Effector memory CD8-positive, alpha-beta T cell (primary cell): ENCODE results near the gene SLAMF9.

ENCODE experiments used
- ATAC-seq: fragments of 150-1000 bp; cut with Tn5 transposase; replicated peaks from 2 replicates; pipeline ENCODE4 v1.10.0; 2021; ENCODE audit warnings: mild to moderate bottlenecking, moderate library complexity
- DNase-seq, 3 experiments: peaks; one replicate each; pipeline ENCODE4 v3.0.0; 2021
- H3K27ac Mint-ChIP-seq, 2 donors: one replicate each; pipeline ENCODE4 v1.8.0; 2022; ENCODE audit warnings: mild to moderate bottlenecking in 2 of 2, mixed read lengths in 2 of 2, moderate library complexity in 2 of 2
- H3K27me3 Mint-ChIP-seq, 2 donors: one replicate each; pipeline ENCODE4 v1.8.0; 2022; ENCODE audit warnings: mixed read lengths in 2 of 2
- H3K36me3 Mint-ChIP-seq: one replicate; pipeline ENCODE4 v1.8.0; 2022; ENCODE audit warnings: mild to moderate bottlenecking, moderate library complexity, mixed read lengths; ENCODE audit not compliant: insufficient read depth
- H3K4me1 Mint-ChIP-seq, 2 donors: one replicate each; pipeline ENCODE4 v1.8.0; 2022; ENCODE audit warnings: low read depth in 2 of 2, mixed read lengths in 2 of 2
- H3K4me3 Mint-ChIP-seq, 2 donors: one replicate each; pipeline ENCODE4 v1.8.0; 2022; ENCODE audit warnings: mild to moderate bottlenecking in 2 of 2, mixed read lengths in 2 of 2, moderate library complexity in 2 of 2
- H3K9me3 Mint-ChIP-seq, 2 donors: one replicate each; pipeline ENCODE4 v1.8.0; 2022; ENCODE audit warnings: mixed read lengths in 2 of 2

SLAMF9 gene

DNA sequence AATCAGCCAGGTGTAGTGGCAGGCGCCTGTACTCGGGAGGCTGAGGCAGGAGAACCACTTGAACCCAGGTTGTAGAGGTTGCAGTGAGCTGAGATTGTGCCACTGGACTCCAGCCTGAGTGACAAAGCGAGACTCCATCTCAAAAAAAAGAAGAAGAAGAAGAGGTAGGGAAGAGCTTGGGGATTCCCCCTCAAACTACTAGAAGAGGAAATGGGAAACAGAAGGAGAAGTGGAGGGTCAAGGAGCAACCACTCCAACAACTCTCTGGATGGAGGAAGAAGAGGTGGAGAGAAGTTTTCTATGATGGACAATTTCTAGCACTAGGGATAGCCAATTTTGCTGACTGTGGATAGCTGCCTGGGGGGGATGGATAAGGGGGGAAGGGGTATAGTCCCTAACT lies 14.9 kb upstream of the SLAMF9 start:
- H3K4me3 Mint-ChIP-seq, result no peak overlapping the region
- peaks cover 28 to 62% of the 10 kb centered on the region in 2 donors for H3K27me3 Mint-ChIP-seq
- no peaks in the 10 kb centered on the region for H3K36me3 Mint-ChIP-seq
- no peaks in the 10 kb centered on the region for H3K9me3 Mint-ChIP-seq
- ATAC-seq, result no peak
- H3K27ac Mint-ChIP-seq, result no peak overlapping the region
- H3K4me1 Mint-ChIP-seq, result no peaks in the 10 kb centered on the region
- DNase-seq, result no peak

DNA sequence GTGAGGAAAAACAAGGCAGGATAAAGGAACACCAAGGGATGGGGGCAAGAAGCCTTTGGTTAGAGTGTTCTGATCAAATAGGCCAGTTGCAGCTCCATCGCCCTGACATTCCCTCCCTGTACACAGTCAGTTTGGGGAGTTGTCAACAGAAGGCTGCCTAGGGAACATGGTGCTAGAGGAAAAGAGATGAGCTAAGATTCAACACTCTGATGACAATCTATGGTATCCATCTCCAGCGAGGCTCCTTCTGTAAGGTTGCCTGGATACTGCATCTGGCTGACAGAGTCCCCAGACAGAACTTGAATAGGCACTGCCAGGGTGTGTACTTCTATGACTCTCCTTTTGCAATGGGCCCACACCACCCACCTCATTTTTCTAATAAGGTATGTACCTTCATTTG lies 11.2 kb upstream of the SLAMF9 start:
- Mint-ChIP-seq H3K4me3 (no peak overlapping the region), H3K27ac (no peak overlapping the region), H3K27me3 (peaks cover 24 to 39% of the 10 kb centered on the region in 2 donors), H3K9me3 (no peaks in the 10 kb centered on the region), H3K36me3 (no peaks in the 10 kb centered on the region), H3K4me1 (no peaks in the 10 kb centered on the region)
- no peak for DNase-seq
- no peak for ATAC-seq

DNA sequence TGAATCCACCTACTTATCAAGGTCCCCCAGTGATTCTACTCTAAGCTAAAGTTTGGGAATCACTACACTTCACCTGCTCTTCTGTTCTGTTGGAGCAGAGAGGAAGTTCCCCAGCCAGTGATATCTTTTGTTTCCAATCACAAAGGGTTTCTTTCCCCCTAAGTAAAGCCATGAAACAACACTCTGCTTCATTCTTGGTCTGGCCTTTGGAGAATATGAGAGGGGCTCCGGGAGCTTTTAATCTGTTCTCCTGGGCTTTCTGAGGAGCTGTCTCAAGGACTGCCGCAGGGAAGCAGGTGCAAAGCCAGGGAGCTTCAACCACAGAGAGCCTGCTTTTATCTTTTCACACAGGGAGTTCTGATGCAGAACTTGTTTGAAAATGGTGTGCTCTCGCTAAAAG lies 10.1 kb upstream of the SLAMF9 start:
- H3K36me3 Mint-ChIP-seq, result no peaks in the 10 kb centered on the region
- H3K27me3 Mint-ChIP-seq, result peaks cover 31 to 43% of the 10 kb centered on the region in 2 donors
- H3K9me3 Mint-ChIP-seq, result no peaks in the 10 kb centered on the region
- DNase-seq, result no peak
- H3K4me3 Mint-ChIP-seq, result no peak overlapping the region
- ATAC-seq, result no peak
- H3K27ac Mint-ChIP-seq, result no peak overlapping the region
- H3K4me1 Mint-ChIP-seq, result no peaks in the 10 kb centered on the region

DNA sequence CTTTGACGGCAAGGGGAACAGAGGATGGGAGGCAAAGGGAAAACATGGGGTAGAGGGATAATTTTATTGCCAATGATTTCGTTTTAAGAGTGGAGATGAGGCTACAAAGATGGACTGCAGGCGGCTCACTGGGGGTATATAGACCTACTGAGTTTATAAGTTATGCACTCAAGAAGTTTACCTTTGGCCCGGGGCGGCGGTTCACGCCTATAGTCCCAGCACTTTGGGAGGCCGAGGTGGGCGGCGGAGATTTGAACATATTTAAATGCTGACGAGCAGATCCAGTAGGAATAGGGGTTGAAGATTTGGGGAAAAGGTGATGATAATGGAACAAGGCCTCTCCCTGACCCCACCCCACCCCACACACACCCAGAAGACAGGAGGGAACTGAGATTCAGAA lies 8.1 kb upstream of the SLAMF9 start:
- Mint-ChIP-seq H3K4me1 (no peaks in the 10 kb centered on the region), H3K9me3 (no peaks in the 10 kb centered on the region), H3K4me3 (no peak overlapping the region), H3K27ac (no peak overlapping the region), H3K36me3 (no peaks in the 10 kb centered on the region), H3K27me3 (peaks cover 22 to 28% of the 10 kb centered on the region in 2 donors)
- DNase-seq (no peak), ATAC-seq (no peak)

DNA sequence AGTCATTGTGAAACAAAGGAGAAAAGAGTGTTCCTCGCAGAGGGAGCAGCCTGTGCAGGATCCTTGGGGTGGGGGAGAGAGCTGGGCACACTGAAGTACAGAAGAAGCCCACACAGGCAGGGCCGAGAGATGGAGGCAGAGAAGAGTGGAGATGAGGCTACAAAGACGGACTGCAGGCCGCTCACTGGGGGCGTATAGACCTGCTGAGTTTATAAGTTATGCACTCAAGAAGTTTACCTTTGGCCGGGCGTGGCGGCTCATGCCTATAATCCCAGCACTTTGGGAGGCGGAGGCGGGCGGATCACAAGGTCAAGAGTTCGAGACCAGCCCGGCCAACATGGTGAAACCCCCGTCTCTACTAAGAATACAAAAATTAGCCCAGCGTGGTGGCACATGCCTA lies 7.6 kb upstream of the SLAMF9 start:
- no peak for DNase-seq

DNA sequence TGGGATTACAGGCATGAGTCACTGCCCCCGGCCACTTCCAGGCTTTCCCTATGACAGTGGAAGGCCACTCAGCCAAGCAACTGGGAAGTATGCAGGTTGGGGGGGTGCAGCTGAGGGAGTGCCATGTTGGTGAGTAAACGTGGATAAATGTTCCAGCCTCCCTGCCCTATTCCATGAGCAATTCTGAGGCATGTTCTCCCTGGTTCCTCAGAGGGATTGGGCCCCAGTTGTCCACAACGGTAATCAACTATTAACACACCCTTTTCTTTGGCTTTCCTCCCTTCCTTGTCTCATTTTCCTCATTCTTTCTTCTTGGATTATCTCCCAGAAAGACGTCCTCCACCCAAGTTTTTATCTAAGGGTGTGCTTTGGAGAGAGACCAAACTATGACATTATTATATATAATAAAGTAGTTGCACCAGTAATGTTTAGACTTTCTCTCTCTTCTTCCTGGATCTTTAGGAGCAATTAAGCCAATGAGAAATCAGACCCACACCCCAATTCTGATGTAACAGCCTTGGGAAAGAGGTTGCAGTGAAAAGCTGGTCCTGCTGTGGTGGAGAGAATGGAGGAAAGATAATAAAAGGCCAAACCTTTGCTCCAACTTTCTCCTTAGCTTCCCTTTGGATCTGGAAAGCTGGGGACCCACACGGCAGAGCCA lies 6.8 kb upstream of the SLAMF9 start:
- no peak overlapping the region for H3K27ac Mint-ChIP-seq
- no peaks in the 10 kb centered on the region for H3K36me3 Mint-ChIP-seq
- peaks cover 18 to 32% of the 10 kb centered on the region in 2 donors for H3K27me3 Mint-ChIP-seq
- no peaks in the 10 kb centered on the region for H3K4me1 Mint-ChIP-seq
- no peaks in the 10 kb centered on the region for H3K9me3 Mint-ChIP-seq
- DNase-seq (no peak), ATAC-seq (no peak)
- no peak overlapping the region for H3K4me3 Mint-ChIP-seq

More for the DNA sequence above, 7.6 kb upstream of the SLAMF9 start:
- no peak overlapping the region for H3K4me3 Mint-ChIP-seq
- H3K36me3 Mint-ChIP-seq, result no peaks in the 10 kb centered on the region
- ATAC-seq, result no peak
- H3K27ac Mint-ChIP-seq, result no peak overlapping the region
- peaks cover 22 to 26% of the 10 kb centered on the region in 2 donors for H3K27me3 Mint-ChIP-seq
- H3K9me3 Mint-ChIP-seq, result no peaks in the 10 kb centered on the region
- no peaks in the 10 kb centered on the region for H3K4me1 Mint-ChIP-seq

DNA sequence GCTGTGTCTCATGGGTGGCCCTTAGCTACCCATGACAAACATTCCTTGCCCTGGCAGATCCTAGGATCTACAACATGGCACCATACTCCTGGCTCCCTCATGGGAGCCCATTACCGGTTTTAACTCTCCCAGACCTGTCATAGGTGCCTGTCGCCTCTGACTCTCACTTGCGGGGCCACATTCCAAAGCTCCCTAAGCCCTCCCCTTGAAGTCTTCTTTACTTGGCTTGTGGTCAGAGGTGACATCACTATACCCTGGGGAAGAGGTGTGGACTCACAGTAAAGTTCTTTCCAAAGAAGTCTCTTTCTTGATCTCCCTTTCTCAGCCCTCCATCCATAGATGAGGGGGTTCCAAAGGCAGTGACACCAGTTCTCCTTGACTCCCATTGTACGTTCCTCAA lies 5.4 kb upstream of the SLAMF9 start:
- Mint-ChIP-seq H3K4me3 (no peak overlapping the region), H3K27ac (no peak overlapping the region)

DNA sequence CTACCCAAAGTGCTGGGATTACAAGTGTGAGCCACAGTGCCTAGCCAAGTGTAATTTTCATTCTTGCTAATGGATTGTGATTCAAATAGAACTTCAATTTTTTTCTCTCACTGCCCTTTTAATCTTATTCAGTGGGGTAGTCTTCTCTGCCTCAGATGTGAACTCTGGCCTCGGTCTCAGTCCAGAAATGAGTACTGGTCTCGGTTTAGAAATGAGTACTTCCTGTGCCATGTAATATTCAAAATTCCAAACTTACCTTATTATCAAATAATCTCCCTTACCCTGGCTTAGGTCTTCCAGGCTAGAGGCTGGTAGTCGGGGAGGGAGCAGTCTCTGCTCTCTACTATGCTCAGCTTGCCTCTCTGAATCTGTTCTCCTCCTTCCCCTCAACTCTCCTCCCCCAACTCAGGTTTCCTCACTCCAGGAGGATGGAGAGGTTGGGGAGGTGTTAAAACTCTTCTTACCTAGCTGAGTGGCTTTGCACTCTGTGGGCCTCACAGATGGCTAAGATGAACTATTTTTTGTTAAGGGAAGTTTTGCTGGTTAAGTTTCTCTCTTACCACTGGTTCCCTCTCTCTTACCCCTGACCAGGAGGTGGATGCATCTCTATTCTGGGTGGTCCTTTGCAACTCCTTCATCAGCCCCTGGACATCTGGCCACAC lies 4.8 kb upstream of the SLAMF9 start:
- H3K27me3 Mint-ChIP-seq, result peaks cover 25 to 31% of the 10 kb centered on the region in 2 donors
- H3K9me3 Mint-ChIP-seq, result no peaks in the 10 kb centered on the region
- no peak overlapping the region for H3K4me3 Mint-ChIP-seq
- H3K4me1 Mint-ChIP-seq, result no peaks in the 10 kb centered on the region
- no peak overlapping the region for H3K27ac Mint-ChIP-seq
- H3K36me3 Mint-ChIP-seq, result no peaks in the 10 kb centered on the region
- no peak for DNase-seq
- no peak for ATAC-seq

More for the DNA sequence above, 5.4 kb upstream of the SLAMF9 start:
- H3K4me1 Mint-ChIP-seq, result no peaks in the 10 kb centered on the region
- no peaks in the 10 kb centered on the region for H3K9me3 Mint-ChIP-seq
- no peaks in the 10 kb centered on the region for H3K36me3 Mint-ChIP-seq
- DNase-seq (no peak), ATAC-seq (no peak)
- peaks cover 19 to 28% of the 10 kb centered on the region in 2 donors for H3K27me3 Mint-ChIP-seq

DNA sequence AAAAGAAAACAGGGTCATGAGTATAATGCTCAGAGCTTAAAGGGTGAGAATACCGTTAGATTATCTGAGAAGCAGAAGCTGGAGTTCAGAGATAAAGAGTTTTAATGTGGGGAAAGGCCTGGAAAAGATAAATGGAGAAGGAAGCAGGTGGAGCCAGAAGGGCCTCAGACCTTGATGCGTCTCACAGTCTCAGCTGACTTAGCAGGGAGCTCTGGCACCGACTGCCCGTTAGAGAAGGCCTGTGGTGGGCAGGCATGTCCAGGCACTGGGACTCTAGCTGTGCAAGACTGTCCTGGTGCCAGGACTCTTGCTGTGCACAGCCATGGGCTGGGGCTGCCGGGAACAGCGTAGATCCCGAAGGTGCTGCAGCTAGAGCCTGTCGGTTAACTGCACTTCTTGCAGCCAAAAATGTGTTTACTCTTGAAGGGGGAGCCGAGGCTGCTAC lies 3.8 kb upstream of the SLAMF9 start:
- no peaks in the 10 kb centered on the region for H3K9me3 Mint-ChIP-seq
- no peak overlapping the region for H3K27ac Mint-ChIP-seq
- peaks cover 31 to 41% of the 10 kb centered on the region in 2 donors for H3K27me3 Mint-ChIP-seq
- ATAC-seq (no peak), DNase-seq (no peak)
- H3K4me1 Mint-ChIP-seq, result no peaks in the 10 kb centered on the region
- H3K36me3 Mint-ChIP-seq, result no peaks in the 10 kb centered on the region
- no peak overlapping the region for H3K4me3 Mint-ChIP-seq

DNA sequence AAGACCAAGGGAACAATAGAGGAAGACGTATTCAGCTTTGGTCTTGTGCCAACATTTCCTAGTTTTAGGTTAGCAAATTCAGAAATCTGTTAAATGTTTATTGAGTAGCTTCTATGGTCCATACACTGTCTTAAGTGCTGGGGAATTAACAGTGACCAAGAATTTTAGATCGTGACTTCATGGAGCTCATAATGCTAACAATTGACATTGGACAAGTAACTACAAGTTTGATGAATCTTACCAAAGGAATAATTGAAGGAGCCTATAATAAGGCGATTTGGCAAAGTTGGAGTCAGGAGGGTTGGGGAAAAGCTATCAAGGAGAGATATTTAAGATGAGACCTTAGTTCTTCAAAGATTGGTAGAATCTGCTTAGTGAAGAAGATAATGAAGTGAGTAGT lies 1.4 kb upstream of the SLAMF9 start:
- Mint-ChIP-seq H3K27ac (no peak overlapping the region), H3K27me3 (peaks cover 47 to 65% of the 10 kb centered on the region in 2 donors), H3K9me3 (no peaks in the 10 kb centered on the region), H3K36me3 (no peaks in the 10 kb centered on the region), H3K4me1 (no peaks in the 10 kb centered on the region), H3K4me3 (no peak overlapping the region)
- ATAC-seq (no peak), DNase-seq (no peak)

DNA sequence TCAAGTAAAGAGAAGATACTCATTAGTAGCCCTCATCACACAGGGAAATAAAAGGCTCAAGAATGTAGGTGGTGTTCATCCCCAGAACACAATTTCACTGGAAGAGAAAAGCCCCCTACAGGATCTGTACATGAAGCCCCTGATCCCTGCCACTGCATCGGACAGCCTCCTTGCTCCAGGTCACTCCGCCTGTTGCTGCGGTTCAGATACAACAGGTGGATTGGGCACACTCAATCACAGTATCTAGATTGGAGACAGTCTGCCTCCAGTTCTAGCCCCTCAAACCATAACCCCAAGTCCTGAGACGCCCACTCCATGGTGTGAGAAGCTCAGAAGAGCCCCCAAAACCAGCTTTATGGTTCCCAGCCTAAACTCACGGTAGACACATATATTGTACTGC lies 1.1 kb downstream of the SLAMF9 start:
- no peak overlapping the region for H3K4me3 Mint-ChIP-seq
- no peaks in the 10 kb centered on the region for H3K9me3 Mint-ChIP-seq
- no peaks in the 10 kb centered on the region for H3K4me1 Mint-ChIP-seq
- no peak for DNase-seq
- no peak for ATAC-seq
- H3K27ac Mint-ChIP-seq, result no peak overlapping the region
- H3K36me3 Mint-ChIP-seq, result no peaks in the 10 kb centered on the region
- H3K27me3 Mint-ChIP-seq, result peaks cover 41 to 67% of the 10 kb centered on the region in 2 donors

DNA sequence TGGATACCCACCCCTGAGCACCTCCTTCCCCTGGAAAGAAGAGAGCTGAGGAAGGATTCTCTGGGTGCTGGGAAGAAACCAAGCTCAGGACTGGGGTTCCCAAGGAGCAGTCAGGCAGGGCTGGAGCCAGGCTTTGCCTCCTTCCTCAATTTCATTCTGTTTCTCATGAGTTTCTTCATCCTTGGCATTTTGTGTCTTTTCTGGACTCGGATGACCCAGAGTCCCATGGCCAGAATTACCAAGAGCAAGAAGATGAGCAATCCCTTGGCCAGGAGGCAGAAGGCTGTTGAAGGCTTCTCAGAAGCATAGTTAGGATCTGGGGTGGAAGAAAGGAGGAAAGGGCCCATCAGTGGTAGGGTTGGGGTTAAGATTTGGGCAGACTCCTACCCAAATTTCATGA lies 2.5 kb downstream of the SLAMF9 start:
- no peaks in the 10 kb centered on the region for H3K9me3 Mint-ChIP-seq
- H3K27ac Mint-ChIP-seq, result no peak overlapping the region
- H3K27me3 Mint-ChIP-seq, result peaks cover 41 to 63% of the 10 kb centered on the region in 2 donors
- H3K36me3 Mint-ChIP-seq, result no peaks in the 10 kb centered on the region
- no peaks in the 10 kb centered on the region for H3K4me1 Mint-ChIP-seq
- DNase-seq (no peak), ATAC-seq (no peak)
- H3K4me3 Mint-ChIP-seq, result no peak overlapping the region

DNA sequence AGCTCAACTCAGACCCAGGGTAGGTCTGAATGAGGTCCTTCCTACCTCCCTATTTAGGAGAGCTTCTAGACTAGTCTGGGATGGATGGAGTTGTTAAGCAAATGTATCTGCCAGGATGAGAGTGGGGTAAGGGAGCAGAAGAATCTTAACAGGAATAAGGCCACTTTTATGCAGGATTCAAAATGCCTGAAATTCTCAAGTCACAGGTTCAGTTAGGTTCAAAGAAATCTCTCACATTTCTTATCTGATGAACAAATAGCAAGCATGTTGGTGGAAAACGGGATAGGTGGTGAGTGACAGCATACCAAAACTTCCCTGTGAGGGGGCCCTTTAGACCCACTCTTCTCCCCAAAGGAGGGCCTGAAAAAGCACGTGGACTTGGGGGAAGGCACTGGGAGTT lies 3.0 kb downstream of the SLAMF9 start:
- ATAC-seq (no peak), DNase-seq (no peak)
- peaks cover 41 to 58% of the 10 kb centered on the region in 2 donors for H3K27me3 Mint-ChIP-seq
- H3K36me3 Mint-ChIP-seq, result no peaks in the 10 kb centered on the region
- H3K4me1 Mint-ChIP-seq, result no peaks in the 10 kb centered on the region
- H3K9me3 Mint-ChIP-seq, result no peaks in the 10 kb centered on the region
- no peak overlapping the region for H3K4me3 Mint-ChIP-seq
- H3K27ac Mint-ChIP-seq, result no peak overlapping the region

DNA sequence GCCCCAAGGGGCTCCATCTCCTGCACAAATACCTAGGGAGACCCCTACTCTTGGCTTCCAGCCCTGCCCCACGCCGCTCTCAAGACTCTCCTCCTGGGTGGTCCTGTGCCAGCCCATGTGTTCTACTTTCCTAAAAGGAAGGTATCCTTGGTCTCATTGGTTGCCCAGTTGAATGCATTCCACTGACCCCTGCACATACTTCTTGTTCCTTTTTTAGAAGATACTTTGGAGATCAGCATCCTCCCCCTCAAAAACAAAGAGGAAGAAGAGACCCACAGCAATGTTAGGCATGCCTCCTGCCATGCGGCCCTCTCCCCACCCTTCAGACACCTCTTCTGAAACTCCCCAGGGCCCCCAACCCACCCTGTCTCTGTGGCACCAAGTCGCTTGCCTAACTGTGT lies 4.1 kb downstream of the SLAMF9 start:
- DNase-seq (no peak), ATAC-seq (no peak)
- Mint-ChIP-seq H3K4me1 (peaks cover 6% of the 10 kb centered on the region in 2 donors), H3K36me3 (no peaks in the 10 kb centered on the region), H3K27me3 (peaks cover 47 to 68% of the 10 kb centered on the region in 2 donors), H3K9me3 (no peaks in the 10 kb centered on the region), H3K4me3 (no peak overlapping the region), H3K27ac (no peak overlapping the region)
